Calu3 (cell line): ENCODE data around the gene COL8A1. TPM values are rescaled to one million over a fixed set of nuclear protein-coding genes. Genes with fewer than 3 reads are reported as not detected.

Experiments
- BruUV-seq: library from RNA; stranded (reverse); fragments of 400-500 nt; replicated peaks from 2 replicates; lab custom pipeline; 2021; lab: Mats Ljungman, UMichigan
- CTCF ChIA-PET: fragments of 300-600 bp; sonication (Branson Sonifier 250); formaldehyde crosslinking; loops from one replicate; lab custom pipeline; 2022; ENCODE audit warnings: antibody characterized with exemption; lab: Charles Lee
- DNase-seq: peaks from one replicate; pipeline ENCODE4 v3.0.0; 2022
- H3K27ac Mint-ChIP-seq: one replicate; pipeline ENCODE4 v1.8.0; 2022; ENCODE audit warnings: mixed read lengths; ENCODE audit not compliant: unreplicated experiment
- H3K27me3 Mint-ChIP-seq: one replicate; pipeline ENCODE4 v1.8.0; 2022; ENCODE audit warnings: mixed read lengths; ENCODE audit not compliant: unreplicated experiment
- H3K36me3 Mint-ChIP-seq: one replicate; pipeline ENCODE4 v1.8.0; 2022; ENCODE audit warnings: mild to moderate bottlenecking, moderate library complexity, mixed read lengths; ENCODE audit not compliant: insufficient read depth, unreplicated experiment
- H3K4me1 Mint-ChIP-seq: one replicate; pipeline ENCODE4 v1.8.0; 2022; ENCODE audit warnings: mild to moderate bottlenecking, low read depth, mixed read lengths; ENCODE audit not compliant: unreplicated experiment
- H3K4me3 Mint-ChIP-seq: one replicate; pipeline ENCODE4 v1.8.0; 2022; ENCODE audit warnings: mild to moderate bottlenecking, low read depth, moderate library complexity, mixed read lengths; ENCODE audit not compliant: unreplicated experiment
- H3K9me3 Mint-ChIP-seq: one replicate; pipeline ENCODE4 v1.8.0; 2022; ENCODE audit warnings: low read depth, mixed read lengths; ENCODE audit not compliant: unreplicated experiment
- intact Hi-C: fragments of 100-400 bp; cut with micrococcal nuclease; formaldehyde crosslinking; loops from one replicate; pipeline ENCODE4 v1.10.0; 2022; ENCODE audit not compliant: unreplicated experiment
- total RNA-seq: library from RNA; stranded (reverse); gene quantifications from 2 replicates; pipeline ENCODE4 v1.2.3, GENCODE V29; 2022
- TF ChIP-seq, protein P1 (sequence below): fragments of 200-600 bp; IDR thresholded peaks from one replicate; pipeline ENCODE4 v1.8.0; 2022; ENCODE audit warnings: antibody characterized with exemption; ENCODE audit not compliant: unreplicated experiment

COL8A1 gene
- total RNA-seq, 1 experiment from 2014 or later: 0.71 TPM

DNA sequence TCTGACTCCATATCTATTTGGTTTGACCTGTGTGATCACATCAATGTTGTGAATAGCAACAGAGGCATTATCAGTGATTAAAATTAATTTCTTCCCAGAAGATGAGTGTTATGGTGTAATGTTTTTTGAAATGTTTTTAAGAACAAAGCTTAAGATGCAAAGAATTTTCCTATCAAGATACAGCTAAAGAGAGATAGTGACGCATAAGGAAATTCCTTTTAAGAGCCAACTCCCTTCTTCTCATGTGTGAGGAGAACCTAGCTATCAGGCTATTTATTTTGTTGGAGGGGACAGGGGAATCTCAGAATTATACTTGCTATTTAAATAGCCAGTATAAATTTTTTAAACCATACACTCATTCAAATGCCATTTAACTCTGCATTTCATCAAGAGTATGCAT is 71.3 kb downstream of the COL8A1 start:
- intact Hi-C loops: no loop called here
- no TSS peak for BruUV-seq
- CTCF ChIA-PET: no interaction called here
- H3K9me3 Mint-ChIP-seq: no peaks in the 10 kb centered on the region
- H3K4me1 Mint-ChIP-seq: no peaks in the 10 kb centered on the region
- H3K27ac Mint-ChIP-seq: no peak overlapping the region
- H3K4me3 Mint-ChIP-seq: no peak overlapping the region
- no peaks in the 10 kb centered on the region for H3K36me3 Mint-ChIP-seq
- H3K27me3 Mint-ChIP-seq: no peaks in the 10 kb centered on the region
- TF ChIP-seq, protein P1, sequence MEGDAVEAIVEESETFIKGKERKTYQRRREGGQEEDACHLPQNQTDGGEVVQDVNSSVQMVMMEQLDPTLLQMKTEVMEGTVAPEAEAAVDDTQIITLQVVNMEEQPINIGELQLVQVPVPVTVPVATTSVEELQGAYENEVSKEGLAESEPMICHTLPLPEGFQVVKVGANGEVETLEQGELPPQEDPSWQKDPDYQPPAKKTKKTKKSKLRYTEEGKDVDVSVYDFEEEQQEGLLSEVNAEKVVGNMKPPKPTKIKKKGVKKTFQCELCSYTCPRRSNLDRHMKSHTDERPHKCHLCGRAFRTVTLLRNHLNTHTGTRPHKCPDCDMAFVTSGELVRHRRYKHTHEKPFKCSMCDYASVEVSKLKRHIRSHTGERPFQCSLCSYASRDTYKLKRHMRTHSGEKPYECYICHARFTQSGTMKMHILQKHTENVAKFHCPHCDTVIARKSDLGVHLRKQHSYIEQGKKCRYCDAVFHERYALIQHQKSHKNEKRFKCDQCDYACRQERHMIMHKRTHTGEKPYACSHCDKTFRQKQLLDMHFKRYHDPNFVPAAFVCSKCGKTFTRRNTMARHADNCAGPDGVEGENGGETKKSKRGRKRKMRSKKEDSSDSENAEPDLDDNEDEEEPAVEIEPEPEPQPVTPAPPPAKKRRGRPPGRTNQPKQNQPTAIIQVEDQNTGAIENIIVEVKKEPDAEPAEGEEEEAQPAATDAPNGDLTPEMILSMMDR: no peak
- no peak for DNase-seq

DNA sequence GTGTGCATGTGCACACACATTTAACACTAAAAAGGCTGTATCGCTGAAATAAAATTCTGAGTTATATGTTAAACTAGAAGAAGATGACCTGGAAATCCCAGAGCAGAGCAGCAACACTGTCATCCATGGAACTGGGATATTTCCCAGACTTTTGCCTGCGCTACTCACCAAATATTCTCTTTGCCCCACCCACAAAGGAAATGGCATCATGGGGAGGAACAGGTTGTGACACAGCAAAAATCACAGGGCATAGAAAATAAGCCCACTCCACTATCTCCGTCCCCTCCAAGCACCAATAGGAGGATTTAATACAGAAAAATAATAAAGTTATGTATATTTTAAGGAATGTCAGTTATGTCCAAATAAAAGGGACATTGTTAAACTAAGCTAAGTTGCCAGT is 71.7 kb downstream of the COL8A1 start:
- H3K27ac Mint-ChIP-seq: no peak overlapping the region
- intact Hi-C loops: no loop called here
- TF ChIP-seq, protein P1: no peak
- DNase-seq: no peak
- H3K36me3 Mint-ChIP-seq: no peaks in the 10 kb centered on the region
- no peaks in the 10 kb centered on the region for H3K4me1 Mint-ChIP-seq
- H3K27me3 Mint-ChIP-seq: no peaks in the 10 kb centered on the region
- BruUV-seq: no TSS peak
- H3K4me3 Mint-ChIP-seq: no peak overlapping the region
- CTCF ChIA-PET: no interaction called here
- H3K9me3 Mint-ChIP-seq: no peaks in the 10 kb centered on the region

DNA sequence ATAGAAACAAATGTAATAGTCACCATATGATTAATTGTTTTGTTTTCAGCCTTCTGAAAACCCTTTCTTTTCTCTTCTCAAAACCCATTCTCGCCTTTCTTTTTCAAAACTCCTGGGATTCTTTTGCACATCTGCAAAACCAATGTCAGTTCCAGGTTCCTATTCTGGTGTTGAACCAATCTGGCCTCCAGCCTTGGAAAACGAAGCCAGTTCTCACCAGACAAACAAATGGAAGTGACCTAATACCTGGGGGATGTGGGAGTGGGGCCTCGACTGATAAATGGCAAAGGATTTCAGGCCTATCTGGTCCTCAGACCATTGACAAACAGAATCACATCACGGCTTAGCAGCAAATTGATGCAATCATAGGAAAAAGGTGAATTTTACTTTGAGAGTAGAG is 73.0 kb downstream of the COL8A1 start:
- intact Hi-C loops: no loop called here
- CTCF ChIA-PET: no interaction called here
- no peaks in the 10 kb centered on the region for H3K27me3 Mint-ChIP-seq
- H3K4me3 Mint-ChIP-seq: no peak overlapping the region
- no peaks in the 10 kb centered on the region for H3K9me3 Mint-ChIP-seq
- TF ChIP-seq, protein P1: no peak
- no TSS peak for BruUV-seq
- DNase-seq: no peak
- H3K36me3 Mint-ChIP-seq: no peaks in the 10 kb centered on the region
- no peaks in the 10 kb centered on the region for H3K4me1 Mint-ChIP-seq
- no peak overlapping the region for H3K27ac Mint-ChIP-seq

DNA sequence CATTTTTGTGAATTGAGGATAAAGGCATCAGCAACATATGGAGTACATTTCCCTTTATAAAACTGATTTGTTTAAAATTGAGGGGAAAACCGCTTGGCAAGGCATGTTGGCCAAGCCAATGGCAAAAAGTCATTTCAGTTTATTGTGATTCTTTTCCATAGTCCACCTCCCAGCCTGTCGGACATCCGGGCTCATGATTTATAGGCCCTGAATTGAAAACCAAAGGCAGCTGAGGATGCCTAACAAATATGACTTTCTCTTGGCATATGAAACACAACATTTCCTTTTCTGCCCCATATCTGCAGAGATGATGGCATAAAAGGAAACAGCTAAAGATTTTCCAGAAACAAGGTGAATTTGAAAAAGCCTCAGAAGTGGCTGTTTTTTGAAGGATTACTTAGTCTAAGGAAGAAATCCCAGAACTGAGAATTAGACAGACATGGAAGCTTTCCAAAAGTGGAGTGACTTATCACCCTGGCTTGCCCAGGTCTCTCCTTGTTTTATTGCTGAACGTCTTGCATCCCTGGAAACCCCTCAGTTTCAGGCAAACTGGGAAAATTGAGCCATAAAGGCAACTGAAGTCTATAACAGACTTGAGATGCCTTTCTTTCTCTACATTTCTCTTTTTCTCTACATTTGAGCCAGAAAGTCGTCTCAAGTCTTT is 74.0 kb downstream of the COL8A1 start:
- Mint-ChIP-seq H3K4me3 (no peak overlapping the region), H3K27ac (no peak overlapping the region), H3K27me3 (no peaks in the 10 kb centered on the region), H3K9me3 (no peaks in the 10 kb centered on the region), H3K4me1 (no peaks in the 10 kb centered on the region), H3K36me3 (no peaks in the 10 kb centered on the region)
- intact Hi-C loops: no loop called here
- TF ChIP-seq, protein P1: no peak
- no TSS peak for BruUV-seq
- no peak for DNase-seq
- CTCF ChIA-PET: no interaction called here
